ENCODE results near the gene ATP1A2. TPM values are rescaled to one million over a fixed set of nuclear protein-coding genes. Genes with fewer than 3 reads are reported as not detected.

Gene ATP1A2
- total RNA-seq, 3 donors from 2014 or later, result 2.6 to 124 (median 4.0) TPM

GRCh38 chr1:160137216-160137862 is 21.8 kb downstream of the ATP1A2 start:
- DNase-seq (no peak), ATAC-seq (no peak)
- intact Hi-C loops (cut with DNase I, micrococcal nuclease), result no loop called here
- H3K36me3 ChIP-seq (ENCODE audit: low read depth), result no peaks in the 10 kb centered on the region
- no peaks in the 10 kb centered on the region for H3K4me1 ChIP-seq (ENCODE audit: low read depth)
- no peak for TF ChIP-seq CTCF (IDR thresholded peaks at IDR 0.05)
- no peaks in the 10 kb centered on the region for H3K9me3 ChIP-seq
- no peak overlapping the region for H3K4me3 ChIP-seq

GRCh38 chr1:160139840-160140239 is 24.3 kb downstream of the ATP1A2 start:
- ATAC-seq (no peak), DNase-seq (no peak)
- no peaks in the 10 kb centered on the region for H3K9me3 ChIP-seq

GRCh38 chr1:160143695-160144094 is 28.1 kb downstream of the ATP1A2 start:
- DNase-seq (no peak), ATAC-seq (no peak)
- Histone ChIP-seq H3K4me3 (no peak overlapping the region), H3K9me3 (no peaks in the 10 kb centered on the region), H3K36me3 (ENCODE audit: low read depth) (no peaks in the 10 kb centered on the region), H3K4me1 (ENCODE audit: low read depth) (no peaks in the 10 kb centered on the region)
- intact Hi-C loops (cut with DNase I, micrococcal nuclease), result no loop called here
- TF ChIP-seq CTCF (IDR thresholded peaks at IDR 0.05), result no peak

More at GRCh38 chr1:160139840-160140239, 24.3 kb downstream of the ATP1A2 start:
- H3K36me3 ChIP-seq (ENCODE audit: low read depth), result no peaks in the 10 kb centered on the region
- H3K4me1 ChIP-seq (ENCODE audit: low read depth), result no peaks in the 10 kb centered on the region
- no peak for TF ChIP-seq CTCF (IDR thresholded peaks at IDR 0.05)
- H3K4me3 ChIP-seq, result no peak overlapping the region
- intact Hi-C loops (cut with DNase I, micrococcal nuclease), result no loop called here

GRCh38 chr1:160144921-160145320 is 29.4 kb downstream of the ATP1A2 start:
- Histone ChIP-seq H3K4me1 (ENCODE audit: low read depth) (no peaks in the 10 kb centered on the region), H3K9me3 (no peaks in the 10 kb centered on the region), H3K4me3 (no peak overlapping the region), H3K36me3 (ENCODE audit: low read depth) (no peaks in the 10 kb centered on the region)
- intact Hi-C loops (cut with DNase I, micrococcal nuclease), result no loop called here
- TF ChIP-seq CTCF (IDR thresholded peaks at IDR 0.05), result no peak
- ATAC-seq (no peak), DNase-seq (no peak)

GRCh38 chr1:160146107-160146506 is 30.5 kb downstream of the ATP1A2 start:
- TF ChIP-seq CTCF (IDR thresholded peaks at IDR 0.05), result no peak
- H3K9me3 ChIP-seq, result no peaks in the 10 kb centered on the region
- H3K36me3 ChIP-seq (ENCODE audit: low read depth), result no peaks in the 10 kb centered on the region
- no peak overlapping the region for H3K4me3 ChIP-seq
- intact Hi-C loops (cut with DNase I, micrococcal nuclease), result no loop called here
- no peaks in the 10 kb centered on the region for H3K4me1 ChIP-seq (ENCODE audit: low read depth)
- DNase-seq (no peak), ATAC-seq (no peak)

- Histone ChIP-seq H3K4me1 (ENCODE audit: low read depth) (no peaks in the 10 kb centered on the region), H3K9me3 (no peaks in the 10 kb centered on the region), H3K4me3 (no peak overlapping the region), H3K36me3 (ENCODE audit: low read depth) (no peaks in the 10 kb centered on the region)
- intact Hi-C loops (cut with DNase I, micrococcal nuclease), result no loop called here
- ATAC-seq, result no peak
- no peak for TF ChIP-seq CTCF (IDR thresholded peaks at IDR 0.05)
- no peak for DNase-seq
Measured at GRCh38 chr1:160148121-160148520, 32.6 kb downstream of the ATP1A2 start.

Measured in mucosa of descending colon (tissue), 3 donors.